ENCODE results near the gene TSPO2.

DNA sequence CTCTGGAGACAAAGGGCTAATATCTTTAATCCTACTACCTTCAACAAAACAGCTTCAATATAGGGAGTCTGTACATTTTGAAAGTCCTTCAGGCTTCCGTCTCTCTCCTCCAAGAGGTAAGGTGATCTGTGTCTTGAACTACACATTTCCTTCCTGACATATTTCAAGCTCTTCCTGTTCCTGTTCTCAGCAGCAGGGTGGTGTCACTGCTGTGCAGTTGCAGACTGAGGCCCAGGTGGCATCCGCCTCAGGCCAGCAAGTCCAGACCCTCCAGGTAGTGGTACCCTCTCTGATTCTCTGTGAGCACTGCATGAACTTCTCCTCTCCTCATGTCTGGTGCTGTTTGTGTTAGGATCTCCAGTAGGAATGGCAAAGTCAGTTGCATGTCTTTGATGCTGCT, 38.4 kb downstream of the TSPO2 start:
- TF ChIP-seq CTCF (IDR thresholded peaks at IDR 0.05) (no peak), EP300 (IDR thresholded peaks at IDR 0.05) (no peak)

All from ovary (tissue), 3 donors.